Effector CD8-positive, alpha-beta T cell (primary cell): ENCODE data around the gene CNN3.
"Not testable (repeated sequence)": the region's sequence is repeated elsewhere in the genome, so short reads cannot be mapped to it uniquely, and the experiment has no call there.

Source experiments
- DNase-seq: peaks from one replicate; lab custom pipeline; 2025; lab: John Stamatoyannopoulos, UW

The CNN3 gene

GRCh38 chr1:94949681-94950661 is 23.1 kb upstream of the CNN3 start:
- no peak for DNase-seq

DNA sequence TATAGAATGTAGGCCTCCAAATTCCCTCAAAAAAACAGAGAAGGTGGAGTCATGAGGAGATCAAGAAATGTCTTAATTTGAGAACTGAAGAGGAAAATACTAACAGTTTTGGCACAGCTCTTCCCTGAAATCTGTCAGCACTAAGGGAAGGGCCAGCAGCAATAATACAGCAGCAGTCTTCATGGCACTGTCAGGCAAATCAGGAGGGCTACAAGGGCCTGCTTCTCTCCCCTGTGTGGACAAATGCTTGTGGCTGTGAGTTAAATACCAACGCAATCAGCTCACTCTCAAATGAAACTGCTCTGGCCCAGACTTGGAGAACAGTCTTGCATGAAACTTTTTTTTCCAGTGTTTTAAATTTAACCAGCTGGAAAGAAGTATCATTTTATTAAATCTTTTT is 20.5 kb upstream of the CNN3 start:
- DNase-seq, result no peak

GRCh38 chr1:94946886-94947285 is 20.0 kb upstream of the CNN3 start:
- no peak for DNase-seq

- no peak for DNase-seq
These were observed 15.5 kb upstream of the CNN3 start for GRCh38 chr1:94942171-94943128.

GRCh38 chr1:94941480-94941879 is 14.6 kb upstream of the CNN3 start:
- not testable (repeated sequence) for DNase-seq

GRCh38 chr1:94940738-94941137 is 13.8 kb upstream of the CNN3 start:
- no peak for DNase-seq

DNA sequence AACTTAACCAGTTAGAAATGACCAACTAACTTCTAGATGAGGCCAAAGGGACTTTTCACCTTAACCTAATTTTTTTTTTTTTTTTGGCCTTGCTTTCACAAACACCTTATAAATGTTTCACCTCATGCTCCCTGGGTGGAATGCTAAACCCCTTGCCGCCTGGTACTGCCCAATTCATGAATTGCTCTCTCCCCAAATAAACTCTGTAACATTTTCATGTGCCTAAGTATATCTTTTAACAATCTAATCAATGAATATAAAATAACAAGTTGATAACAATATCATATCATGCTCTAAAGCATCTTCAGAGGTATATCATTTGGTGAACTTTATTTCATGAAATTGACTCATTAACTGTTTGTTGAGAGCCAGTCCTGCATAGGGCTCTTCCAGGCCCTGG is 10.9 kb upstream of the CNN3 start:
- DNase-seq, result no peak

GRCh38 chr1:94936861-94937620 is 10.1 kb upstream of the CNN3 start:
- no peak for DNase-seq

DNA sequence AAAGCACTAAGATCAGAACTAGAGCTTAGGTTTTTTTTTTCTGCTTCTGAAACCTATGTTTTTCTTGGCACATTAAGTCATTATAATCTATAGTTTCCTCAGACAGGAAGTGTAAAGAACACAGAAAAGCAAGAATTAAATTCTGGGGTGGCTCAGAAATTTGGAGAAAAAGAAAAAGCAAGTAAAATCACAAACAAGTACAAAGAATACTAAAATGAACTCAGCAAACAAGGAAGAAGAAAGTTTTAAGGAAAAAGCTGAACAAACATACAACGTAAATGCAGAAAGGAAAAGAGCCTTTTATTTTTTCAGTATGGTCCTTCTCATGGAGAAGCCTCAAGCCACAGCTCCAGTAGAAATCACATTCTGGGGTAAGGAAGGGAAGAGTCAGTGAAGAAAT is 8.6 kb upstream of the CNN3 start:
- DNase-seq, result no peak

GRCh38 chr1:94935034-94935433 is 8.1 kb upstream of the CNN3 start:
- no peak for DNase-seq

DNA sequence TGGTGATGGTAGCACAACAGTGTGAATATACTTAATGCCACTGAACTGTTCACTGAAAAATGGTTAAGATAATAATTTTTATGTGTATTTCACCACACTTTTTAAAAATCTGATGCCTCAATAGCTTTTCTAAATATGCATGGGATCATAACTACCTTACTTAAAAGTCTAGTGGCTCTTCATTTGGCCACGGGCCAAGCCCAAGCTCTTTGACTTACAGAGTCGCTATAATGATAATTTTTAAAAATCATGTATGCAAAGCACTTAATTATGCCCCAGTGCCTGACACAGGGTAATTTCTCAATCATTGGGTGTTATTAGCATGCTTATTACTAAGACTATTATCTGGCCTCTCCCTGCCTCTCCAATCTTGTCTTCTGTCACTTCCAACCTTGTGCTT is 7.6 kb upstream of the CNN3 start:
- DNase-seq, result no peak

DNA sequence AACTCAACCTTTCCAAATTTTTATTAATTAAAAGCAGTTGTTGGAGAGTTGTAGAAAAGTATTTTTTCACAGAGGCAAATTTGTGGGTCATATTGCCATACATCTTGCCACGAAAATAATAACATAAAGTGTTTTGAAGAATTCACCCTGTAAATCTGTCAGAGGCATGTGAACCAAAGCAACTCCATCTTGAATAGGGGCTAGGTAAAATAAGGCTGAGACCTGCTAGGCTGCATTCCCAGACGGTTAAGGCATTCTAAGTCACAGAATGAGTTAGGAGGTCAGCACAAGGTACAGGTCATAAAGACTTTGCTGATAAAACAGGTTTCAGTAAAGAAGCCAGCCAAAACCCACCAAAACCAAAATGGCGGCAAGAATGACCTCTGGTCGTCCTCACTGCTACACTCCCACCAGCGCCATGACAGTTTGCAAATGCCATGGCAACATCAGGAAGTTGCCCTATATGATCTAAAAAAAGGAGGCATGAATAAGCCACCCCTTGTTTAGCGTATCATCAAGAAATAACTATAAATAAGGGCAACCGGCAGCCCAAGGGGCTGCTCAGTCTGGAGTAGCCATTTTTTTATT is 4.4 kb upstream of the CNN3 start:
- DNase-seq, result no peak

GRCh38 chr1:94929351-94930217 is 2.7 kb upstream of the CNN3 start:
- DNase-seq, result no peak

DNA sequence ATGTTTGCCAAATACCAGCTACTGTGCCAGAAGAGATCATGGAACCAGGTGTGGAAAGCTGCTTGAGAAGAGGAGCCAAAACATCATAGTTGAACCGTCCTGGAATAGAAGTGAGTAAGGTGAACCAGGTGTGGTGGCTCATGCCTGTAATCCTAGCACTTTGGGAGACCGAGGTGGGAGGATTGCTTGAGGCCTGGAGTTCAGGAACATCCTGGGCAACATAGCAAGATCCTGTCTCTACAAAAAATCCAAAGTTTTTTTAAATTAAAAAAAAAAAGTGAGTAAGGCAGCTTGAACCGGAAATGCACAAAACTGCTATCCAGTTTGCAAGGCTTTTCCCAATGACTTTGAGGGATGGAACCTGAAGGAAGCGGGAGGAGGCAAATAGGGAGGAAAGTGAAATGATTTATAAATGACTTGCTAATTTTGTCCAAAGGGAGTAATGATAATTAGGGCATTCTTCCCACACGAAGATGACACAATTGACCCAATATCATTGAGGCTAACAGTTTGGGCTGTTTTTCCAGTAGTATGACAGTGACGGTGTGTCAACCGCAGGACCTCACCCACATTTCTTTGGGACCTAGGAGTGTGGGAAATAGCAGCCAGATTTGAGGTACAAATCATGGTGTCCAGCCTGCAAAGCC is 1.5 kb upstream of the CNN3 start:
- no peak for DNase-seq

GRCh38 chr1:94927405-94928175 is 680 bp upstream of the CNN3 start:
- no peak for DNase-seq

GRCh38 chr1:94926126-94926914 is 590 bp downstream of the CNN3 start:
- no peak for DNase-seq

DNA sequence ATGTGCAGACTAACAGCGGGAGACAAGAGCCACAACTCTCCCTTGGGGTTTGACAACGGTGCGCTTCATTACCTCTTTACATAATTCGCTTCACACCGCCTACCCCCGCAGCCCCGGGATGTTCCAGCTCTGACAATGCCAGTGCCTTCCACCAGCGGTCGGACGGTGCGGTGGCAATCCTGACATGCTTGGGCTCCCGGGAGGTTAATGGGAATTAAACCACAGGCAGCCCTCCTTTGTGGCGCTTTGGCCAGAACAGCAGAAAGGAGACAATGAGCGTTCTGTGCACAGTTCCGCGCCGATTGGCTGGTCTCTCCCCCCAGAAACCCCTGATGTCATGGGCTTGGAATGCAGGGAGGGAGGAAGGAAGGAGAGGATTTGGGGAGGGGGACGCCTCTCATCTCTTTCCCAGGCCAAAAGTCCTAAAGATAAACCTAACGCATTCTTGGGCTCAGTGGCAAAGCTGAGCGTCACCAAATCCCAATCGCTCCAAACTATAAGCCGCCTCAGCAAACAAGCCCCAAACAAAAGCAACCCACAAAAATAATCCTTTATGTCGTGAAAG is 1.3 kb downstream of the CNN3 start:
- DNase-seq, result no peak

- DNase-seq, result no peak
These were observed 1.9 kb downstream of the CNN3 start for GRCh38 chr1:94925004-94925403.
